HG02678 (cell line): ENCODE data around the gene ANKRD37.
"Not testable (repeated sequence)": the region's sequence is repeated elsewhere in the genome, so short reads cannot be mapped to it uniquely, and the experiment has no call there.

ENCODE experiments used
- ATAC-seq: cut with Tn5 transposase; IDR thresholded peaks from one replicate; pipeline ENCODE4 v1.9.1; 2021; ENCODE audit warnings: mild to moderate bottlenecking, moderate library complexity; ENCODE audit not compliant: unreplicated experiment

Gene ANKRD37

DNA sequence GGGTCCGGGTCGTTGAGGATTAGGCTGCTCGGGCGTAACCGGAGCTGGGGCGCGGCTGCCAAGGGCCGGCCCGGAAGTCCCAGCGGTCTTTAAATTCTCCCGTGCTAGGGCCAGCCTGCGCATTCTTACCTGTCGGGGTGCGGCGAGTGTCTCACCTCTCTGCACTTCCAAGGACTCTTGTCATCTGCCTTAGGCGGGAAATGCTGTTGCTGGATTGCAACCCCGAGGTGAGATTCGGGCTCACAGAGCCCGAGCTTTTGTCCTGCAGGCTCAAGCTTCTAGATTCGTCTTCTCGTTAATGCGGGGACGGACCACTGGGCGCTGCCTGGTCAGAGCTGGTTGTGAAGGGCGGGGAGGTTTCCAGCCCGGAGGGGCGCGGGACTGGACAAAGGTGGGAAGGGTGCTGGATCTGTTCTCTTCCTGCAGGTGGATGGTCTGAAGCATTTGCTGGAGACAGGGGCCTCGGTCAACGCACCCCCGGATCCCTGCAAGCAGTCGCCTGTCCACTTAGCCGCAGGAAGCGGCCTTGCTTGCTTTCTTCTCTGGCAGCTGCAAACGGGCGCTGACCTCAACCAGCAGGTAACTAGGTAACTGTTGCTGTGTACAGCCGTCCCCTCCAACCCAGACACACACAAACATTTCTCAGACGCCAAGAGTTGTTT, at the start of gene ANKRD37:
Gene ANKRD37 (plus strand): TSS at position 118 of the 662 bp plus-strand sequence. CDS start 83 bp downstream, at position 201.
- no peak for ATAC-seq

- ATAC-seq: no peak
Measured at GRCh38 chr4:185346975-185347601, 49.6 kb upstream of the ANKRD37 start.

- ATAC-seq: no peak
Measured at GRCh38 chr4:185351691-185352090, 45.0 kb upstream of the ANKRD37 start.

- ATAC-seq: no peak
Measured at GRCh38 chr4:185352202-185352601, 44.4 kb upstream of the ANKRD37 start.

DNA sequence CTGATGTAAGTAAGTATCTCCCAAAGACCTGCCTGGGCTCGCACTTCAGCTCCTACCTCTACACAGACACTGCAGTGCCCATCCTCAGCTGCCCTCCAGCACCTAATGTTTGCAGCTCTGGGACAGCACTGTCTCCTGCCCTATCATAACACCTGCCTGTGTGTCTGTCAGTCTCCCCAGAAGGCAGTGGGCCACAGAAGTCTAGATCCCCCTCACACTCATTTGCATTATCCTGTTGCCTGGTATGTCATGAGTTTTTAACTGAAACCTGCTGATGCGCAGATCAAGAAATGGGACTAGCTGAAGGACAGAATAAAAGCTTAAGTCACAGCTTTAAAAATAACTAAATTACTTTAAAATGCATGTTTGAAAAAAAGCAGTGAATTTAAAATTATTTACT, 43.9 kb upstream of the ANKRD37 start:
- ATAC-seq: no peak

DNA sequence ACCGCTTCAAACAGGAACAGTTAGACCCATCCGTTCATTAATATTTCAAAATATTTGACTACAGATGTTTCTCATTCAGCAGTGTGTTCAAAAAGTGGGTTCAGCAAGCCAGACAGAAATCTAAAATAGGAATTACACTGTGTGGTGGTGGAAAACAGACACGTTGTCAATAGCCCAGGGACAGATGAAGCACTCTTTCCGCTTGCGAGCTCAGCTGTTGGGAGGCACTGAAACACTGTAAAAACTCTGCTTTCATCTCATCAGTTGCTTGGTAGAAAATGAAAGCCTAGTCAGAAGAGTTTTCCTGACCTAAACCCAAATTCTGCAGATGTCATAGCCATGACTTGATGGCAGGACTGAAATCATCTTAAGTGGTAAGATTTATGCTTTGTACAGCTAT, 39.4 kb upstream of the ANKRD37 start:
- ATAC-seq: no peak

DNA sequence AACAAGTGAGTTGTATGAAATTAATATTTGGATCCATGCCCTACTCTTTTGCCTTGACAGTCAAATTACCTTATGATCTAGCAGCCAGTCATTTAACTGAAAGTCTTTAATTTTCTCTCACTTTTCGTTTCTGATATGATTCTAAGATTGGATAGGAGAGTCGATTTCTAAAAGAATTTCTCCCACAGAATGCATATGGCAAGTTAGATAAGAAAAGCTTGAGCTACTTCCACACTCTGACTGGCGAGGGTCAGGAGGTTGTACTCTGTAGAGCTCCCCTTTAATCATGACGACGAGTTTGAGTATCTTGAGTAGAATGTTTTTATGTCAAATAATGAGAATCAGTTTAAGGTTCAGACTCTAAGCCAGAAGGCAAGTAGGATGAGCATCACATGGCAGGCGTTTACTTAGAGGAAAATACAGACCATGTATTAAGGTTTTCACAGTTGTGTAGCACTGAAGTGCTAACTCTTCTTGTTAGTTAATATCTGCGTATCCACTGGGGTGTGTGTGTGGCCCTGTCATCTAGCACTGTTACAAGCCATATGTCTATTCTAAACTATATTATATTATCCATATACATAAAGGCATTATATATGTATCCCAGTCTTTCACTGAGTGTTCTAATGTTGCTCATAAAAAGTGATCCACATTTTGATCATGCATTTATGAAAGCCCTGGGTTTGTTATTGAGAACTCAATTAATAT, 38.8 kb upstream of the ANKRD37 start:
- no peak for ATAC-seq

DNA sequence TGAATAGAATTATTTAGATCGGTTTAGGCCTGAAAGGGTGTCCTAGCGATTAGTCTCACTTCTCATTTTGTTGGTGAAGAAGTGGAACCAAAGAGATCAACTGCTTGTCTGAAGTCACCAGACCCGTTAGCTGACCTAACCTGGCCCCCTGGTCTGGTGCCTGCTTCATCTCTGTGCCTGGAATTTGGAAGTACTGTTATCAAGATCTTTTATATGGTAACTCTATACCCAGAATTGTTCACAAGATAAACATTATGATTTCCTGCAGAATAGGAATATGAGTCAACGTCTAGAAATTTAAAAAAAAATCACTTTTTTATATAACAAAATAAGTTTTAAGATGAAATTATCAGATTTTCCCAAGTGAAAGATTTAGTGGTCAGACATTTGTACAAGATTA, 38.1 kb upstream of the ANKRD37 start:
- no peak for ATAC-seq

- no peak for ATAC-seq
Measured at GRCh38 chr4:185358959-185359358, 37.7 kb upstream of the ANKRD37 start.

GRCh38 chr4:185359767-185360446, 36.7 kb upstream of the ANKRD37 start:
- no peak for ATAC-seq

DNA sequence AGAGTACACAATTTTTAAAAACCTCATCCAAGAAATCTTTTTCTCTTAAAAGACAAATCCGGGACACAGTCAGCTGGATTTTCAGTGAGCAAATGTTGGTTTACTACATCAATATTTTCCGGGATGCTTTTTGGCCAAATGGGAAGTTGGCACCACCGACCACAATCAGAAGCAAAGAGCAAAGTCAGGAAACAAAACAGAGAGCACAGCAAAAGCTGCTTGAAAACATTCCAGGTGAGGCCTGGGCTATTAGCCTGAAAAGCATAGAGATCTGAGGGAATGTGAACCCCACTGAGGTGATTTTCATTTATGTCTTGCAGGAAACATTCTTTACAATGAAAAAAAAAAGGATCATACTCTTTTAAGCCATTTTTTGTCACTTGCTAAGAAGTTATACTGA, 34.8 kb upstream of the ANKRD37 start:
- ATAC-seq: no peak

- ATAC-seq: not testable (repeated sequence)
Measured at GRCh38 chr4:185362570-185362969, 34.1 kb upstream of the ANKRD37 start.

DNA sequence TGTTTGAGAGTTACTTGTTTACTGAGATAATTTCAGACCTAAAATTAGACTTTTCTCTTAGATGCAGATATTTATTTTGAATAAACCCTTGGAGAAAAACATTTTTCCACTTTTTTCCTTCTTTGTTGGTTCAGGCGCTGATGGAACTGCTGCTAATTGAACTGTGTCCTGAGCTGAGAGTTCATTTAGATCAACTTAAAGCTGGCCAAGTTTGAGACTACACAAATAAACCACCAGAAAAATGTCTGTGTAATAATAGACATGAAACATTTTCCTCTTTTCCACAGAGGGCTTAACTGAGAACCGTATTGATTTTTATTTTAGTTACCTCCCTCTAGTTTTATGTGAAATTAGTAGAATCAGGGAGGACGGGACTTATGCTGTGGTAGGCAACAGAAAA, 33.4 kb upstream of the ANKRD37 start:
- no peak for ATAC-seq

DNA sequence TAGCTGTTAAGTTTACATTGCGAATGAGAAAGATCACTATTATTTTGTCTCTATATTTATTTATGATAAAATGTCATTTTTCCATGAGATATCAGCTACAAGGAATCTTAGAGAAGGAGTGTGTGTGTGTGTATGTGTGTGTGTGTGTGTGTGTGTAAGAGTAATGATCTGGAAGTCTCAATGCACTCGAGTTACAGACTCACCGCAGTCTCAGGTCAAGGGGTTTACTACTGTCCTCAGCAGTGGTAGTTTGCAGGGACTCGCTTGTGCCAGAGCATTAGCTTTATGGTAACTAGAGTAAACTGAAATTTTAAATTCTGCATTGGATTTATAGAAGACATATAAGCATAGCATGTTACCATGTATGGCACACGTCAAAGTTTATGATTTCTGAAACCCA, 31.8 kb upstream of the ANKRD37 start:
- ATAC-seq: no peak

GRCh38 chr4:185369731-185370130, 26.9 kb upstream of the ANKRD37 start:
- no peak for ATAC-seq

- ATAC-seq: no peak
Measured at GRCh38 chr4:185370268-185370949, 26.2 kb upstream of the ANKRD37 start.

- no peak for ATAC-seq
Measured at GRCh38 chr4:185371702-185372101, 24.9 kb upstream of the ANKRD37 start.

GRCh38 chr4:185374027-185374426, 22.6 kb upstream of the ANKRD37 start:
- ATAC-seq: no peak

DNA sequence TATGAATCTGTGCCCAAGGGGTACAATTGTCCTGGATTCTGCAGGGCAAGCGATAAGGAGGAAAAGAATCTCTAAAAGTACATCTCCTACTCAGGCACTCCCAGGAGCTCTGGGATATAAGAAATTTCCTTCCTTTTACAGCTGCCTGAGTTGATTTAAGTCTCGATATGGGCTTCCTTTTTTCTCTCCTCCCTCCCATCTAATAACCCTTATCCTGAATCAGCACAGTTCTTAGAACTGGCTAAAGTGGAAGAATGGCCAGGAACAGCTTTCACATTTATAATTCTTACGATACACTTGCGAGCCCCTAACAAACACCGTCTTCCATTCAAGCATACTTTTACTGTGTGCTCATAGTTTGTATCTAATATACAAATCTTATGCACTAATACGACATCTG, 22.1 kb upstream of the ANKRD37 start:
- ATAC-seq: no peak

DNA sequence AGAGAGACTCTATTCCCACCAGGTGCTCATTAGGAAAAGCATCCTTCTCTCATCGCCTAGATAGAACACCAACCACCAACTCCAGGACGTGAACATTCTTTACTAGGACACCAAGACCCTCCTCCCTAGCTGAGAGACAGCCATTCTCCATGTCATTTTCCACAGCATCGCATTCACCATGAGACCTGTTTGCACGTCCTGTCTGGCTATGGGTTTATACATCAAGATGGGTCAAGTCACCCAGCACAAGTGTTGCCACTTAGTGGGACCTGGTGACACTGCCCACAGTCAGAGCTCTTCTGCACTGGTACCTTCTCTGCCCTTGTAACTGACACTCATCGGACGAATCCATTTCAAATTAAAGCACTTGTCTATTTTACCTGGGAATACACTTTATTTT, 18.4 kb upstream of the ANKRD37 start:
- ATAC-seq: no peak
